ENCODE results near the gene CLASRP. TPM values are rescaled to one million over a fixed set of nuclear protein-coding genes. Genes with fewer than 3 reads are reported as not detected.

CLASRP gene
- total RNA-seq, 1 experiment from 2014 or later = 79.9 TPM

DNA sequence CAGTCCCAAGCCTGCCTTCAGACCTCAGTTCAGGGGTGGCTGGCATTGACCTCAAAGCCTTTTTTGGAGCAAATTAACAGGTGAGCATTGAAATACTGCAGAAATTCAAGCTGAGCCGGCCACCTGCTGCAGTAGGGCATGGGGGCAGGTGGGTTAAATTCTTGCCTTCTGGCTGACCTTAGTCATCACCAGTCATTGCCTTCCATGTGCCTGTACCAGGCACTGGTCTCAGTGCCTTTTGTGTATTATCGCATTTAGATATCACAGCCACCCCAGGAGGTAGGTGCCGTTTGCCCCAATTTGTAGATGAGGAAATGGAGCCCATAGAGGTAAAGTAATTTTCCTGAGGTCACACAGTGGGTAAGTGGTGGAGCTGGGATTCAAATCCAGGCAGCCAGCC is 61.4 kb downstream of the CLASRP start (continued):
- TF ChIP-seq YY1 (IDR thresholded peaks at IDR 0.05; ENCODE audit: extremely low read depth, insufficient replicate concordance, low read depth, low read length) (no peak), SIN3A (IDR thresholded peaks at IDR 0.05; ENCODE audit: low read depth) (no peak), TCF7L2 (IDR thresholded peaks at IDR 0.05; ENCODE audit: borderline replicate concordance, extremely low read depth, insufficient read depth, insufficient read length) (no peak), CBX3 (IDR thresholded peaks at IDR 0.05; ENCODE audit: low read depth) (no peak), SRF (IDR thresholded peaks at IDR 0.05; ENCODE audit: low read depth) (no peak), FOSL1 (IDR thresholded peaks at IDR 0.05; ENCODE audit: low read depth) (no peak)
- TF ChIP-seq, protein P1, sequence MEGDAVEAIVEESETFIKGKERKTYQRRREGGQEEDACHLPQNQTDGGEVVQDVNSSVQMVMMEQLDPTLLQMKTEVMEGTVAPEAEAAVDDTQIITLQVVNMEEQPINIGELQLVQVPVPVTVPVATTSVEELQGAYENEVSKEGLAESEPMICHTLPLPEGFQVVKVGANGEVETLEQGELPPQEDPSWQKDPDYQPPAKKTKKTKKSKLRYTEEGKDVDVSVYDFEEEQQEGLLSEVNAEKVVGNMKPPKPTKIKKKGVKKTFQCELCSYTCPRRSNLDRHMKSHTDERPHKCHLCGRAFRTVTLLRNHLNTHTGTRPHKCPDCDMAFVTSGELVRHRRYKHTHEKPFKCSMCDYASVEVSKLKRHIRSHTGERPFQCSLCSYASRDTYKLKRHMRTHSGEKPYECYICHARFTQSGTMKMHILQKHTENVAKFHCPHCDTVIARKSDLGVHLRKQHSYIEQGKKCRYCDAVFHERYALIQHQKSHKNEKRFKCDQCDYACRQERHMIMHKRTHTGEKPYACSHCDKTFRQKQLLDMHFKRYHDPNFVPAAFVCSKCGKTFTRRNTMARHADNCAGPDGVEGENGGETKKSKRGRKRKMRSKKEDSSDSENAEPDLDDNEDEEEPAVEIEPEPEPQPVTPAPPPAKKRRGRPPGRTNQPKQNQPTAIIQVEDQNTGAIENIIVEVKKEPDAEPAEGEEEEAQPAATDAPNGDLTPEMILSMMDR (IDR thresholded peaks at IDR 0.05 in 2 of 3, conservative IDR thresholded peaks at IDR 0.05 in 1 of 3; ENCODE audit: borderline replicate concordance in 1 of 3, insufficient read depth in 1 of 3, low read depth in 2 of 3, low read length in 2 of 3) = no peak

DNA sequence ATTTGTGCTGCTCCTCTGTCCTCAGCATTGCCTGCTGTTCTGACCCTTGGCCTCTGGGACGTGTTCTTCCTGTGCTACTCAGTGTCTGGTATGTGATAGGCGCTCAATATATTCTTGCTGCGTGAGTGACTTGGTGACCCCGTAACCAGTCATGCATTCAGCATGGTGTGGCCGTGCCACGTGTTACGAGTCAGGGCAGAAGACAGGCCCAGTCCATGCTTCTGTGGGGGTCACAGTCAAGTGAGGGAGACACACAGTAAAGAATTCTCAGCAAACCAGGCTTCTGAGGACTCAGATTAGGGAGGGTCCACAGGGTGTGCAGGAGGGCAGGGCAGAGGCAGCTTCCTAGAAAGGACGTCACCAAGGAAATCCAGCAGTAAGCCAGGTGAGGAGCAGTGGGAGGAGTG is 62.0 kb downstream of the CLASRP start:
- Histone ChIP-seq H3K79me2 (ENCODE audit: insufficient read depth, low read length) (peaks cover 98% of the 10 kb centered on the region), H3K9me2 (ENCODE audit: insufficient read depth) (no peaks in the 10 kb centered on the region), H3K27me3 (ENCODE audit: insufficient read depth, low read length) (no peaks in the 10 kb centered on the region), H4K20me1 (ENCODE audit: insufficient read depth) (no peaks in the 10 kb centered on the region; the same call in 1 of the 2 replicates), H3K27ac (ENCODE audit: low read depth, low read length) (no peak overlapping the region), H3K4me2 (ENCODE audit: low read length) (no peak overlapping the region), H2AFZ (ENCODE audit: low read depth, low read length, poor library complexity, severe bottlenecking) (no peak overlapping the region), H3K9me3 (ENCODE audit: control insufficient read depth in 1 of 2, insufficient read depth in 1 of 2, low read depth in 1 of 2, low read length in 2 of 2) (no peaks in the 10 kb centered on the region), H3K9ac (ENCODE audit: low read length) (no peak overlapping the region), H3K36me3 (ENCODE audit: control insufficient read depth in 1 of 2, insufficient read depth in 2 of 2, low read length in 2 of 2) (no peaks in the 10 kb centered on the region), H3K4me1 (ENCODE audit: control insufficient read depth in 1 of 2, insufficient read depth in 2 of 2, low read length in 2 of 2) (peaks cover 3 to 25% of the 10 kb centered on the region in 2 experiments; a peak in 3 of 4 replicates), H3K4me3 (replicated peaks in 1 of 2; ENCODE audit: low read depth in 1 of 2, low read length in 2 of 2) (no peak overlapping the region)
- ChIA-PET RAD21 (ENCODE audit: low non-redundant PET in 1 of 2, low total read pairs in 2 of 2, uncharacterized antibody in 2 of 2, unreplicated experiment in 2 of 2) (no interaction called here), POLR2A (interaction anchor here (1.0 kb wide), 1 partner anchor 9 kb away, joined by 3 read pairs; no protein-coding TSS in a partner anchor), CTCF (no interaction called here)
- BruUV-seq (replicated peaks) = no TSS peak
- DNase-seq (ENCODE audit: low read depth, low spot score) (no peak), ATAC-seq (no peak)
- intact Hi-C loops (cut with micrococcal nuclease) = no loop called here
- TF ChIP-seq, protein P2, sequence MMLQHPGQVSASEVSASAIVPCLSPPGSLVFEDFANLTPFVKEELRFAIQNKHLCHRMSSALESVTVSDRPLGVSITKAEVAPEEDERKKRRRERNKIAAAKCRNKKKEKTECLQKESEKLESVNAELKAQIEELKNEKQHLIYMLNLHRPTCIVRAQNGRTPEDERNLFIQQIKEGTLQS (IDR thresholded peaks at IDR 0.05) = no peak
- TF ChIP-seq ZFX (IDR thresholded peaks at IDR 0.05) (no peak), POLR2AphosphoS5 (IDR thresholded peaks at IDR 0.05; ENCODE audit: low read depth, low read length) (no peak), CEBPB (IDR thresholded peaks at IDR 0.05; ENCODE audit: low read depth) (no peak), EZH2 (IDR thresholded peaks at IDR 0.05) (no peak), CBX3 (IDR thresholded peaks at IDR 0.05; ENCODE audit: low read depth) (no peak), EZH2phosphoT487 (IDR thresholded peaks at IDR 0.05; ENCODE audit: borderline replicate concordance) (no peak), JUND (IDR thresholded peaks at IDR 0.05) (no peak), YY1 (IDR thresholded peaks at IDR 0.05; ENCODE audit: extremely low read depth, insufficient replicate concordance, low read depth, low read length) (no peak), SP1 (IDR thresholded peaks at IDR 0.05; ENCODE audit: low read depth) (no peak), ZNF274 (IDR thresholded peaks at IDR 0.05; ENCODE audit: low read depth, low read length) (no peak)
- TF ChIP-seq, protein P3, sequence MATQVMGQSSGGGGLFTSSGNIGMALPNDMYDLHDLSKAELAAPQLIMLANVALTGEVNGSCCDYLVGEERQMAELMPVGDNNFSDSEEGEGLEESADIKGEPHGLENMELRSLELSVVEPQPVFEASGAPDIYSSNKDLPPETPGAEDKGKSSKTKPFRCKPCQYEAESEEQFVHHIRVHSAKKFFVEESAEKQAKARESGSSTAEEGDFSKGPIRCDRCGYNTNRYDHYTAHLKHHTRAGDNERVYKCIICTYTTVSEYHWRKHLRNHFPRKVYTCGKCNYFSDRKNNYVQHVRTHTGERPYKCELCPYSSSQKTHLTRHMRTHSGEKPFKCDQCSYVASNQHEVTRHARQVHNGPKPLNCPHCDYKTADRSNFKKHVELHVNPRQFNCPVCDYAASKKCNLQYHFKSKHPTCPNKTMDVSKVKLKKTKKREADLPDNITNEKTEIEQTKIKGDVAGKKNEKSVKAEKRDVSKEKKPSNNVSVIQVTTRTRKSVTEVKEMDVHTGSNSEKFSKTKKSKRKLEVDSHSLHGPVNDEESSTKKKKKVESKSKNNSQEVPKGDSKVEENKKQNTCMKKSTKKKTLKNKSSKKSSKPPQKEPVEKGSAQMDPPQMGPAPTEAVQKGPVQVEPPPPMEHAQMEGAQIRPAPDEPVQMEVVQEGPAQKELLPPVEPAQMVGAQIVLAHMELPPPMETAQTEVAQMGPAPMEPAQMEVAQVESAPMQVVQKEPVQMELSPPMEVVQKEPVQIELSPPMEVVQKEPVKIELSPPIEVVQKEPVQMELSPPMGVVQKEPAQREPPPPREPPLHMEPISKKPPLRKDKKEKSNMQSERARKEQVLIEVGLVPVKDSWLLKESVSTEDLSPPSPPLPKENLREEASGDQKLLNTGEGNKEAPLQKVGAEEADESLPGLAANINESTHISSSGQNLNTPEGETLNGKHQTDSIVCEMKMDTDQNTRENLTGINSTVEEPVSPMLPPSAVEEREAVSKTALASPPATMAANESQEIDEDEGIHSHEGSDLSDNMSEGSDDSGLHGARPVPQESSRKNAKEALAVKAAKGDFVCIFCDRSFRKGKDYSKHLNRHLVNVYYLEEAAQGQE (IDR thresholded peaks at IDR 0.05; ENCODE audit: low read depth) = no peak
- TF ChIP-seq, protein P4, sequence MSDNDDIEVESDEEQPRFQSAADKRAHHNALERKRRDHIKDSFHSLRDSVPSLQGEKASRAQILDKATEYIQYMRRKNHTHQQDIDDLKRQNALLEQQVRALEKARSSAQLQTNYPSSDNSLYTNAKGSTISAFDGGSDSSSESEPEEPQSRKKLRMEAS (IDR thresholded peaks at IDR 0.05) = no peak
- TF ChIP-seq, protein P1 (IDR thresholded peaks at IDR 0.05 in 2 of 3, conservative IDR thresholded peaks at IDR 0.05 in 1 of 3; ENCODE audit: borderline replicate concordance in 1 of 3, insufficient read depth in 1 of 3, low read depth in 2 of 3, low read length in 2 of 3) = no peak

Measured in HCT116 (cell line).